ENCODE data around the gene XG. TPM values are rescaled to one million over a fixed set of nuclear protein-coding genes. Genes with fewer than 3 reads are reported as not detected.
"Not testable (repeated sequence)": the region's sequence is repeated elsewhere in the genome, so short reads cannot be mapped to it uniquely, and the experiment has no call there.

XG gene
- total RNA-seq, 1 experiment from 2014 or later: 1.0 TPM

DNA sequence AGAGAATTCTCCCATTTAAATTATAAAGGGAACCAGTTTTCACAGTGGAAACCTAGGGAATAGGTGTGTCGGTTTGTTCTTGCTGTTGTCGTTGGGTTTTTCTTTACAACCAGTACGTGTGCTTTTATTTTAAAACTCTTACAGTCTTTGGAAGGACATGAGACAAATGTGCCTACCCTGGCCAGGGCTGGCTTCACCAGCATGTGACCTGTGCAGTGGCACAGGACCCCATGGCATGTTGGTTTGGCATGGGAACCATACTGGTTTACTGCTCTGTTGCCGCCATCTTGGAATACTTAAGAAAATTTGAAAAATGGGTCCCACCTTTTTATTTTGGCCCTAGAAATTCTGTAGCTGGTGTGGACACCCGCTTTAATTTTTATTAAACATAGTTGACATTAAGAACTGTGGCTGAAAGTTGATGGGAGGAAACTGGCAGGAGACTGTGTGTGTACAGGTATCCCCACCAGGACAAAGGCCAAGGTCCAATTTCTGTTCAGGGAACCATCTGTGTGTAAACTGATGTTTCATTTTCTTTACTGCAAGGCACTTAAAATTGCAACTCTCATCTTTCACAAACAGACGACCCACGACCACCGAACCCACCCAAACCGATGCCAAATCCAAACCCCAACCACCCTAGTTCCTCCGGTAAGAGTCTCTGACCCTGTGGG is 31.9 kb upstream of the XG start (continued):
- TF ChIP-seq, protein P1, sequence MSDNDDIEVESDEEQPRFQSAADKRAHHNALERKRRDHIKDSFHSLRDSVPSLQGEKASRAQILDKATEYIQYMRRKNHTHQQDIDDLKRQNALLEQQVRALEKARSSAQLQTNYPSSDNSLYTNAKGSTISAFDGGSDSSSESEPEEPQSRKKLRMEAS (CRISPR knock-in tag; IDR thresholded peaks at IDR 0.05): no peak
- no peak for TF ChIP-seq HMGA2 (CRISPR knock-in tag; IDR thresholded peaks at IDR 0.05)
- TF ChIP-seq, protein P2, sequence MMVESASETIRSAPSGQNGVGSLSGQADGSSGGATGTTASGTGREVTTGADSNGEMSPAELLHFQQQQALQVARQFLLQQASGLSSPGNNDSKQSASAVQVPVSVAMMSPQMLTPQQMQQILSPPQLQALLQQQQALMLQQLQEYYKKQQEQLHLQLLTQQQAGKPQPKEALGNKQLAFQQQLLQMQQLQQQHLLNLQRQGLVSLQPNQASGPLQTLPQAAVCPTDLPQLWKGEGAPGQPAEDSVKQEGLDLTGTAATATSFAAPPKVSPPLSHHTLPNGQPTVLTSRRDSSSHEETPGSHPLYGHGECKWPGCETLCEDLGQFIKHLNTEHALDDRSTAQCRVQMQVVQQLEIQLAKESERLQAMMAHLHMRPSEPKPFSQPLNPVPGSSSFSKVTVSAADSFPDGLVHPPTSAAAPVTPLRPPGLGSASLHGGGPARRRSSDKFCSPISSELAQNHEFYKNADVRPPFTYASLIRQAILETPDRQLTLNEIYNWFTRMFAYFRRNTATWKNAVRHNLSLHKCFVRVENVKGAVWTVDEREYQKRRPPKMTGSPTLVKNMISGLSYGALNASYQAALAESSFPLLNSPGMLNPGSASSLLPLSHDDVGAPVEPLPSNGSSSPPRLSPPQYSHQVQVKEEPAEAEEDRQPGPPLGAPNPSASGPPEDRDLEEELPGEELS (CRISPR knock-in tag; IDR thresholded peaks at IDR 0.05): no peak

DNA sequence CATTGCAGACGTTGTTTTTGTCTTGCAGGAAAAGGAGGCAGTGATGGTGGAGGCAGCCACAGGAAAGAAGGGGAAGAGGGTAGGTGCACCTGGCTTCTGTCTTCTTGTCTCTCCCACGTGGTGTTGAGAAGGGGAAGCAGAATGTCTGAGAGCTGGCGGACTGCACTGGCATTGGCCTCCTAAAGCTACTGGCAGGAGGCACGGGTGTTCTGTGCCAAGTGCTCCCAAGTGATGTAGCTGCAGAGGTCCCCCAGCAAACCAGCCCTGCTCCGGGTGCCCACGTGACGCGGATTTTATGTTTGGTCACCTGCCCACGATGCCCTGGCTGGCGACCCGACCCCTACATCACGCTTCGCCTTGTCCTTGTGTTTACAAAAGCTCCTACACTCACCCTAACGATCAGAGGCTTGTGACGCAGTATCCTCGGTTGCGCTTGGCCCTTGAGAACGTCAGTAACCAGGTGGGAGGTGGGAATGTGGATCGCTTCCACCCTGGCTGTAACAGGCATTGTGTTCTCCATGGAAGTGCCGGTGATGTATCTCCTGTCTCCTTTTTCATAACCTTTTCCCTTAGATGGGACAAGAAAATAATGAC is 28.5 kb upstream of the XG start:
- Mint-ChIP-seq H3K27ac (no peak overlapping the region), H3K9me3 (peaks cover 4% of the 10 kb centered on the region), H3K4me1 (no peaks in the 10 kb centered on the region), H3K36me3 (peaks cover 52% of the 10 kb centered on the region), H3K4me3 (no peak overlapping the region), H3K27me3 (ENCODE audit: low read depth) (no peaks in the 10 kb centered on the region)
- ATAC-seq (no peak), DNase-seq (ENCODE audit: low spot score) (no peak)
- POLR2A ChIA-PET: no interaction called here
- CTCF ChIA-PET: no interaction called here
- TF ChIP-seq NR1H2 (CRISPR knock-in tag; IDR thresholded peaks at IDR 0.05) (no peak), AFF4 (CRISPR knock-in tag; IDR thresholded peaks at IDR 0.05; ENCODE audit: borderline replicate concordance) (no peak), CTCF (IDR thresholded peaks at IDR 0.05) (no peak)

- ATAC-seq; H3K27me3 Mint-ChIP-seq (ENCODE audit: low read depth); H3K9me3 Mint-ChIP-seq; H3K4me1 Mint-ChIP-seq; POLR2A ChIA-PET; H3K4me3 Mint-ChIP-seq; DNase-seq (ENCODE audit: low spot score); H3K27ac Mint-ChIP-seq; CTCF ChIA-PET: not testable (repeated sequence)
- H3K36me3 Mint-ChIP-seq: peaks cover 41% of the 10 kb centered on the region
These were observed 24.6 kb upstream of the XG start for GRCh38 chrX:2727264-2727663.

GRCh38 chrX:2732076-2732475 is 19.8 kb upstream of the XG start:
- peaks cover 33% of the 10 kb centered on the region for H3K36me3 Mint-ChIP-seq
- ChIA-PET CTCF (no interaction called here), POLR2A (no interaction called here)
- ATAC-seq (no peak), DNase-seq (ENCODE audit: low spot score) (no peak)
- no peak overlapping the region; the same call in 1 of the 2 replicates for H3K27ac Mint-ChIP-seq
- H3K4me3 Mint-ChIP-seq: no peak overlapping the region
- TF ChIP-seq ZNF423 (CRISPR knock-in tag; IDR thresholded peaks at IDR 0.05) (no peak), NR3C1 (CRISPR knock-in tag; conservative IDR thresholded peaks at IDR 0.05; ENCODE audit: low read depth) (no peak), PRRX2 (CRISPR knock-in tag; IDR thresholded peaks at IDR 0.05) (no peak), ELF4 (CRISPR knock-in tag; IDR thresholded peaks at IDR 0.05; ENCODE audit: low read depth) (no peak), MLX (CRISPR knock-in tag; IDR thresholded peaks at IDR 0.05) (no peak), MXD4 (CRISPR knock-in tag; IDR thresholded peaks at IDR 0.05; ENCODE audit: borderline replicate concordance) (no peak), ZNF396 (CRISPR knock-in tag; IDR thresholded peaks at IDR 0.05; ENCODE audit: borderline replicate concordance) (no peak), SP1 (CRISPR knock-in tag; conservative IDR thresholded peaks at IDR 0.05) (no peak), NR1H2 (CRISPR knock-in tag; IDR thresholded peaks at IDR 0.05) (no peak)
- no peaks in the 10 kb centered on the region for H3K4me1 Mint-ChIP-seq
- H3K9me3 Mint-ChIP-seq: peaks cover 8% of the 10 kb centered on the region
- H3K27me3 Mint-ChIP-seq (ENCODE audit: low read depth): no peaks in the 10 kb centered on the region; the same call in 1 of the 2 replicates
